Fibroblast of skin of right biceps (primary cell): Measurements from ENCODE around the gene YY1AP1.
A peak's percentile ranks its signal among the peaks of the same experiment; 100 is the strongest.
"Not testable (repeated sequence)": the region's sequence is repeated elsewhere in the genome, so short reads cannot be mapped to it uniquely, and the experiment has no call there.

Experiments used
- DNase-seq: peaks from one replicate; pipeline ENCODE4 v3.0.0-alpha.2; 2013

YY1AP1 gene

GRCh38 chr1:155643230-155643629 lies 45.3 kb downstream of the YY1AP1 start:
- DNase-seq, result no peak

- peak; percentile 22 for DNase-seq
Measured at GRCh38 chr1:155642559-155643180, 45.9 kb downstream of the YY1AP1 start.

GRCh38 chr1:155640367-155640766 lies 48.2 kb downstream of the YY1AP1 start:
- DNase-seq, result no peak

- no peak for DNase-seq
Measured at GRCh38 chr1:155636397-155637153, 52.0 kb downstream of the YY1AP1 start.

- not testable (repeated sequence) for DNase-seq
Measured at GRCh38 chr1:155626428-155626827, 62.1 kb downstream of the YY1AP1 start.

GRCh38 chr1:155623357-155623756 lies 65.2 kb downstream of the YY1AP1 start:
- DNase-seq, result no peak

GRCh38 chr1:155622191-155622590 lies 66.4 kb downstream of the YY1AP1 start:
- no peak for DNase-seq

- not testable (repeated sequence) for DNase-seq
Measured at GRCh38 chr1:155613226-155613625, 75.3 kb downstream of the YY1AP1 start.

- DNase-seq, result not testable (repeated sequence)
Measured at GRCh38 chr1:155610257-155610647, 78.3 kb downstream of the YY1AP1 start.

- DNase-seq, result peak; percentile 98
Measured at GRCh38 chr1:155609515-155610256, 78.9 kb downstream of the YY1AP1 start, which contains the start of gene MSTO1. MSTO1 (plus strand) TSS chr1:155610218; CDS start chr1:155610249, 31 bp downstream.
